ENCODE data around the gene TMEM151B. TPM values are rescaled to one million over a fixed set of nuclear protein-coding genes. Genes with fewer than 3 reads are reported as not detected.

The TMEM151B gene
- total RNA-seq (2014; rRNA removed; shearing (Covaris generic)), result not detected in 2 replicates

DNA sequence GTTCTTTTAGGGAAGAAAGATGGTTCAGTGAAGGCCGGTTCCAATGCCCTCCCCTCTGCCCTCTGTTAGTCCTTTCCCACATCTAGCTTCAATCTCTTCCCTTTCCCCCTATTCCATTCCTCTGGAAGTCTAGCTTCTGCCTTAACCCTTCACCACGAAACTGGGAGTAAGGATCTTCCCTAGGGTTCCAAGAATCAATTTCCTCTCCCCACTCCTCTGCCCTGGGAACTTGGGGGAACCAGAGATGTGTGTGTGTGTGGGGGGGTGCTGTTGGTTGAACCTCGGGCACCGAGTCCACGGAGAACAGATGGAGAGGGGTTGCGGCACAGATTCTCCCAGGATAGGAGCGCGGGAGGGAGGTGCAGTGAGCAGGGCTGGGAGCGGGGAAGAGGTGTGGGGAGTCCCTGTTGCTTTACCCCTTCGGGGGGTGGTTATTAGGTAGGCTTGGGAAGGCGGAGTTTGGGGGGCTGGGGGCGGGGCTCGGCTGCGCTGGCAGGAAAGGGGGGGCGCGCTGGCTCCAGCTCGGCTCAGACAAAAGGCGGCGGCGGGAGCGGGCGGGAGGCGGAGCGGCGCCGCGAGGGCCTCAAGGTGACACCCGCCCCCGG lies at the start of gene TMEM151B:
TMEM151B (plus strand) TSS at position 530 of the 605 bp plus-strand sequence. CDS start 293 bp downstream, outside the sequence.
- Histone ChIP-seq H3K27ac (no peak within 1 kb of the TSS), H3K4me1 (replicated peaks) (no peaks in the 10 kb centered on the region; the same call in 1 of the 2 replicates), H3K27me3 (replicated peaks) (peaks cover 25% of the 10 kb centered on the region), H3K4me3 (no peak within 1 kb of the TSS; the same call in 1 of the 2 replicates), H3K9me3 (replicated peaks) (no peaks in the 10 kb centered on the region), H3K36me3 (no peaks in the 10 kb centered on the region)
- no peak for DNase-seq (ENCODE audit: low read depth in 1 of 2, low spot score in 2 of 2)

DNA sequence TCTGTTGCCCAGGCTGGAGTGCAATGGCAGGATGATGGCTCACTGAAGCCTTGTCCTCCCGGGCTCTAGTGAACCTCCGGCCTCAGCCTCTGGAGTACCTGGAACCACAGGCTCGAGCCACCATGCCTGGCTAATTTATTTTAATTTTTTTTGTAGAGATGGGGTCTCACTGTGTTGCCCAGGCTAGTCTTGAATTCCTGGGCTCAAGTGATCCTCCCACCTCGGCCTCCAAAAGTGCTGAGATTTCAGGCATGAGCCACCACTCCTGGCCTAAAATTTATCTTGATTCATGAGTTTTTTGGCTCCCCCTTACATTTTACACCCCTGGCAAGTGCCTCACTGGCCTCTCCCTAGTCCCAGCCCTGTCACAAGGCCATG lies 49.3 kb upstream of the TMEM151B start:
- DNase-seq (ENCODE audit: low read depth in 1 of 2, low spot score in 2 of 2), result no peak
- H3K9me3 ChIP-seq (replicated peaks), result 0 out of 2 replicates have a peak, but pooled peaks cover 2% of the 10 kb centered on the region
- H3K4me3 ChIP-seq, result no peak overlapping the region
- no peaks in the 10 kb centered on the region for H3K36me3 ChIP-seq
- H3K27me3 ChIP-seq (replicated peaks), result no peaks in the 10 kb centered on the region
- no peak overlapping the region for H3K27ac ChIP-seq
- H3K4me1 ChIP-seq (replicated peaks), result peaks cover 59% of the 10 kb centered on the region

DNA sequence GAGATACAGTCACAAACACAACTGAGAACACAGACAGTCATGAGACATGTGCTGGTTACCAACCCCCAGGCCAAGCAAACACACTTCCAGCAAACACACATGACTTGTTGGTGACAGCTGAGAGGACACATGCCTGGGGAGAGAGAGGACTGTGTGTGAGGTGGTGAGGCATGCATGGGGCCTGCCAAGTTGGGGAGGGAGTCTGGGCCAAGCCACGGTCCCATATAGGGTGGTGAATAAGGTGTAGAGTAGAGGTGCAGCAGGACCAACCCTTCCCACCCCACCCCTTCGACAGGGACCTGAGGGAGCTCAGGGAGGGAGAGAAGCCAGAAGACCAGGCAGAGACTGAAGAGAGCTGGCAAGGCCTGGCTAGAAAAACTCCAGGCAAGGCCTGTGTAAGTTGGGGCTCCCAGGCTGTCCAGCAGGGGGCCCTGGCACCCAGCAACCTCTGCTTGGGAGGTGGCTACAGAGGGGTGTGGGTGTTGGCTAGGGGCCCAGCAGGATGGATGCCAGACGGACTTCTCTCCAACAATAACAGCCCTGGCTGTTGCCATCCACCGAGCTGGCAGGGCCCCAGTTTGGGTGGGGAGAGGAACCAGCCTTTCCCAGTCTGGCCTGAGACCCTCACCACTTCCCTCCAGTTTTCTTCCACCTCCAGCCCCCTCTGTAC lies 48.8 kb upstream of the TMEM151B start:
- Histone ChIP-seq H3K4me1 (replicated peaks) (peaks cover 59% of the 10 kb centered on the region), H3K27ac (no peak overlapping the region), H3K4me3 (no peak overlapping the region), H3K9me3 (replicated peaks) (0 out of 2 replicates have a peak, but pooled peaks cover 2% of the 10 kb centered on the region), H3K27me3 (replicated peaks) (no peaks in the 10 kb centered on the region), H3K36me3 (no peaks in the 10 kb centered on the region)
- DNase-seq (ENCODE audit: low read depth in 1 of 2, low spot score in 2 of 2), result peak; percentile 68 to 91

DNA sequence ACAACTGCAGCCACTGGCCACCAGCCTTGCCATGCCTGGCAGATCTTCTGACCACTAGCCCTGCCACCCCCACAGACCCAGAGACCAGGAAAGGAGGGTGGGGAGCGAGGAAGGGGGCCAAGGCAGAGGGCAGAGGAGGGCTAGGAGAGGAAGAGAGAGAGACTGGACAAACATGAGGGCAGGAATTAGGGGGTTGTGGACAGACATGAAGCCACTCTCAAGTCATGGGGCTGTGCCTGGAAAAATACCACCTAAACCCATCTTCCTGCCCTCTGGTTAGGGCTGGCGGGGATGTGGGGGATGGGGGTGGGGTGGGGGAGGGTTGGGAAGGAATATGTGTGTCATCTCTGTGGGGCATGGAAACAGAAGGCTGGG lies 48.3 kb upstream of the TMEM151B start:
- H3K4me1 ChIP-seq (replicated peaks), result peaks cover 57% of the 10 kb centered on the region
- DNase-seq (ENCODE audit: low read depth in 1 of 2, low spot score in 2 of 2), result no peak
- H3K9me3 ChIP-seq (replicated peaks), result 0 out of 2 replicates have a peak, but pooled peaks cover 2% of the 10 kb centered on the region
- H3K27me3 ChIP-seq (replicated peaks), result no peaks in the 10 kb centered on the region
- no peaks in the 10 kb centered on the region for H3K36me3 ChIP-seq
- no peak overlapping the region for H3K27ac ChIP-seq
- H3K4me3 ChIP-seq, result no peak overlapping the region

DNA sequence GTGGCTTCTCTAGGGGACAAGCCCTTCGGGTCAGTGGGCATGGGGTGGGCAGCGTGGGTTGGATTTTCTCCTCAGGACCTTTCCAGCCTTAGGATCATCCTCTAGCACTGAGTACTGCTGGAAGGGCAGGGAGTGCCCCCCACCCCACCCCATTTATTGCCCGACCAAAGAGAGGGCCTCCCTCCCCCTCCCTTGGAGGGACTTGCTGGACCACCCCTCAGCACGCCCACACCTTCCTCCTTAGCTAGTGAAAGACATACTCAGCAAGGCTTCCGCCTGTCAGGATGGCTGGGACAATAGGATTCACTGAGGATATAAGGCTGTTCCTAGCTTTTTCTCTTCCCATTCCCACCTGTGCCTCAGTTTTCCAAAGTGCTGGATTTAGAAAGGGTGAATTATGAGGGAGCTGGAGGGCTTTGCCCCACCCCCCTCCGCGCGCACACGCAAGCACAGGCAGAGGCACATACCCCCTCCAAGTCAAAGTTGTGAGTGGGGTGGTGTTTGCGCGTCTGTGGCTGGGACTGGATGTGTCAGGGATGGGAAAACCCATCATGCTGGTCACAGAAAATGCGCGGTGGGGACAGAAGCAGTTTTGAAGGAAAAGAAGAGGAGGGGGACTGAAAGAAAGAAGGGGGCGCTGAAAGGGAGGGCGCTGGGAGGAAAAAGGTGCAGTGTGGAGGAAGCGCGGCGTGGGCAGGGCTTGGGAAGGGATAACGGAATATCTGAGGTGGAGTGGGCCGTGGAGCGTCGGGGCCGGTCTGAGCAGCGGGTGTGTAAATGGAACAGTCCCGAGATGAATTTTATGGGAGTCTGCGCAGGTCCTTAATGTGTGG lies 47.5 kb upstream of the TMEM151B start:
- Histone ChIP-seq H3K4me1 (replicated peaks) (peaks cover 50% of the 10 kb centered on the region), H3K4me3 (peak overlapping the region; percentile 50), H3K9me3 (replicated peaks) (0 out of 2 replicates have a peak, but pooled peaks cover 2% of the 10 kb centered on the region), H3K36me3 (no peaks in the 10 kb centered on the region), H3K27ac (no peak overlapping the region), H3K27me3 (replicated peaks) (no peaks in the 10 kb centered on the region)
- no peak for DNase-seq (ENCODE audit: low read depth in 1 of 2, low spot score in 2 of 2)

DNA sequence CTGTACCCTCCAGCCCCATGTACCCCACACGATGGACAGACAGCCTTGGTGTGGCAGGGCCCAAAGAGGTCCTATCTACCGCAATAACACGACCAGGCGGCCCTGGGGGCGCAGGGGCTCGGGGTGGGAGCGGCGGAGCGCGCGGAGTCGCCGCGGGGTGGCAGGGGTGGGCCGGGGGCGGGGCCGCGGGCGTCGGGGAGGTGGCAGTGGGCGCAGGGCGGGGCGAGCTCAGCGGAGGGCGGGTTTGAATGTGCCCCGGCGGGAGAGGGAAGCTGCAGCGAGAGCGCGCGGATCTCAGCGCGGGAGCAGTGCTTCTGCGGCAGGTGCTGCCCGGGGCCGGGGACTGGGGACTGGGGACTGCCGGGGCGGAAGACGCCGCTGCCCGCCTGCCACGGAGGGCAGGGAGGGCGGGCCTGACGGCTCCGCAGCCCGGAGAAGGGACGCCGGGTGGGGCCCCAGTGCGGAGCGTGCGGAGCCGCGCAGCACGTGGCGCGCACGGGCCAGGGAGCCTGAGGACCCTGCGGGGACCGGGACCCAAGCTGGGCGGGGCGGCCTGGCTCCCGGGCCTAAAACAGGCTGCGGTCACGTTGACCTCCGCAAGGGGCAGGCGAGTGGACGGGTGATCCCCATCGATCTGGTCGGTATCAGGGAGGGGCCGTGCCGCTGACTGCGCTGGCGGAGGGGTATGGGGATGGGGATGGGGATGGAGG lies 46.8 kb upstream of the TMEM151B start, which contains the start of gene SLC29A1:
SLC29A1 (plus strand) TSS at position 277 of the 710 bp plus-strand sequence. CDS start 3,719 bp downstream, outside the sequence.
- Histone ChIP-seq H3K4me1 (replicated peaks) (peaks cover 42% of the 10 kb centered on the region), H3K4me3 (peak within 1 kb of the TSS; percentile 50), H3K9me3 (replicated peaks) (0 out of 2 replicates have a peak, but pooled peaks cover 2% of the 10 kb centered on the region), H3K27me3 (replicated peaks) (no peaks in the 10 kb centered on the region), H3K27ac (no peak within 1 kb of the TSS), H3K36me3 (no peaks in the 10 kb centered on the region)
- peak in 1 of 2 experiments; percentile 77 for DNase-seq (ENCODE audit: low read depth in 1 of 2, low spot score in 2 of 2)

DNA sequence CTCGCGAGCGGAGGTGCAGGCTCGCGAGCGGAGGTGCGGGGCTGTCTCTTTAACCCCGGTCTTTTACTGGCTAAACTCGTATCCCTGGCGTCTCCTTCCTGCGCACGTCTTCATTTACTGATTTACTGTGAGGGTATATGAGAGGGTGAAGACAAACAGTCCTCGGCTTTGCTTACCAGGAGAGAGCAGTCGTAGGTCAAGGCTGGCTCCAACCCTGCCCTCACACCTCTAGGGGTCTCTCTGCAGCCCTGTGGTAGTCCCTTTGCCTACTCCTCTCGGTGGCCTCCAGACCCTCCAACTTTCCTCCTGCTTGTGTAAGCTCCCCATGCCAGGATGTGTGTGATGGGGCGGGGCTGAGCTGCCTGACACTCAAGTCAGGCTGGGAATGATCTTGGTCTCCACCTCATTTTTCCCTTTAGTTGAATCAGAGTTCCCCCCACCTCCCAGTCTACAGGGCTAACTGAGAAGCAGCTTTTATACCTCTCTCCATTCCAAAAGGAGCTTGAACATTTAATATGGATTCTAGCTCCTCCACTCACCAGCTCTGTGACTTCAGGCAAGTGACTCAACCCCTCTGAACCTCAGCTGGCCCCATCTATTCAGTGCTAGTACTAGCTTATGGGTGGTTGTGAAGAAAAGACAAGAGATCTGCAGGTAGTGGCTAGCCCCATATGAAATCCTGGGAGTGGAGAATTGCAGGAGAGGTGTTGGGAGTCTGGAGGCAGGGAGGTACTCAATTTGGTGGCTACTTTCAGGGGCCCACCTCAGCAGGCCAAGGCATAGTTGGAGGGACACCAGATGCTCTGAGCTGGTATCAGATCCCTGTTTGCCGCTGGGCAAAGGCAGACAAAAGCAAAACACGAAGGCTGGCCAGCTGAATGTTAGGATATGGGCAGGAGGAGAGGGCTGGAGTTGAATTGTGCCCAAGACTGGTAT lies 46.0 kb upstream of the TMEM151B start:
- H3K27me3 ChIP-seq (replicated peaks), result no peaks in the 10 kb centered on the region
- H3K9me3 ChIP-seq (replicated peaks), result 0 out of 2 replicates have a peak, but pooled peaks cover 2% of the 10 kb centered on the region
- no peaks in the 10 kb centered on the region for H3K36me3 ChIP-seq
- peak overlapping the region; percentile 50 for H3K4me3 ChIP-seq
- no peak overlapping the region for H3K27ac ChIP-seq
- peaks cover 34% of the 10 kb centered on the region for H3K4me1 ChIP-seq (replicated peaks)
- DNase-seq (ENCODE audit: low read depth in 1 of 2, low spot score in 2 of 2), result no peak

DNA sequence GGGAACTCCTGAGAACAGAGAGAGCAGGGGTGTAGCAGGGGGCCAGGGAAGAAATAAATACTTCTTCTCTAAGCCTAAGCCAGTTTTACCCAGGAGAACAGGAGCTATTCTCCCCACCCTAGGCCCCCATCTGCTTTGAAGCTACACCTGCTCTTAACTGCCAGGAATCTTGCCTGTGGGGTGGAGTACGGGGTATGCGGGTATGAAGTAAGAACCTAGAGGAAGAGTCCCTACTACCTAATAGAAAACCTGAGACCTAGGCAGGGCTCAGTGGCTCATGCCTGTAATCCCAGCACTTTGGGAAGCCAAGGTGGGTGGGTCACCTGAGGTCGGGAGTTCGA lies 45.3 kb upstream of the TMEM151B start:
- H3K4me3 ChIP-seq, result no peak overlapping the region
- no peaks in the 10 kb centered on the region for H3K36me3 ChIP-seq
- no peak for DNase-seq (ENCODE audit: low read depth in 1 of 2, low spot score in 2 of 2)
- H3K4me1 ChIP-seq (replicated peaks), result peaks cover 31% of the 10 kb centered on the region
- 0 out of 2 replicates have a peak, but pooled peaks cover 2% of the 10 kb centered on the region for H3K9me3 ChIP-seq (replicated peaks)
- no peak overlapping the region for H3K27ac ChIP-seq
- H3K27me3 ChIP-seq (replicated peaks), result no peaks in the 10 kb centered on the region

DNA sequence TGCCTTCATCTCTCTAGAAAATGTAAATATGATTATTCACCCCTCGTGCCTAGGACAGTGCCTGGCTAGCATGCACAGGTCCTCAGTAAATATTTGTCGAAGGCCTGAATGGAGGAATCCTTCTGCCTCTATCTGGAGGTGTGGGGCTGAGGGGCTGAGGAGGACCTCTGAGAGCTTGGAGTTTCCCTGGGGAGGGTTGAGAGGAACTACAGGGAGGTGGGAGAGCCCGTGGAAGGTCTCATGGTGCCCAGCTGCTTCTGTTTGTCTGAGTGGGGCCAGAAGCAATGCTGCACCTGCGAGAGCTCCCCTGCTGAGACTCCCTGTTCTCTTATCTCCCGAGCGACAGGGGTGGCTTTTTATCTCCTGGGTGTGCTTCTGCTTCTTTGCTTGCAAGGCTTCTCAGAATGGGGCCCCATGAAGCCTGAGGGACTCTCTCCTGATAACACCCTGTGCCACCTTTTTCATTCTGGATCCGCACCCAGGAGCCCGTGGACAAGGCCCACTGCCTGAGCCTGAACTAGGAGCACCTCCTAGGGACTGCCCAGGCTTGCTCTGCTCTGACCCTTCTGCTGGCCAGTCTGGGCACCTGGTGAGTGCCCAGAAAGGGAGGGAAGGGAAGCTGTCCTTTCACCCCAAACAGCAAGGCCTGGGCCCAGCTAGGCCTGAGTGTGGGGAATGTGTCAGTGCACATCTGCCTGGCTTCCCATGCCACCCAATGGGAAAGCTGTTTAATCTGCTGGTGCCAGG lies 44.5 kb upstream of the TMEM151B start:
- 0 out of 2 replicates have a peak, but pooled peaks cover 2% of the 10 kb centered on the region for H3K9me3 ChIP-seq (replicated peaks)
- DNase-seq (ENCODE audit: low read depth in 1 of 2, low spot score in 2 of 2), result no peak
- H3K27ac ChIP-seq, result no peak overlapping the region
- no peaks in the 10 kb centered on the region for H3K27me3 ChIP-seq (replicated peaks)
- no peaks in the 10 kb centered on the region for H3K36me3 ChIP-seq
- H3K4me3 ChIP-seq, result no peak overlapping the region
- peaks cover 31% of the 10 kb centered on the region for H3K4me1 ChIP-seq (replicated peaks)

DNA sequence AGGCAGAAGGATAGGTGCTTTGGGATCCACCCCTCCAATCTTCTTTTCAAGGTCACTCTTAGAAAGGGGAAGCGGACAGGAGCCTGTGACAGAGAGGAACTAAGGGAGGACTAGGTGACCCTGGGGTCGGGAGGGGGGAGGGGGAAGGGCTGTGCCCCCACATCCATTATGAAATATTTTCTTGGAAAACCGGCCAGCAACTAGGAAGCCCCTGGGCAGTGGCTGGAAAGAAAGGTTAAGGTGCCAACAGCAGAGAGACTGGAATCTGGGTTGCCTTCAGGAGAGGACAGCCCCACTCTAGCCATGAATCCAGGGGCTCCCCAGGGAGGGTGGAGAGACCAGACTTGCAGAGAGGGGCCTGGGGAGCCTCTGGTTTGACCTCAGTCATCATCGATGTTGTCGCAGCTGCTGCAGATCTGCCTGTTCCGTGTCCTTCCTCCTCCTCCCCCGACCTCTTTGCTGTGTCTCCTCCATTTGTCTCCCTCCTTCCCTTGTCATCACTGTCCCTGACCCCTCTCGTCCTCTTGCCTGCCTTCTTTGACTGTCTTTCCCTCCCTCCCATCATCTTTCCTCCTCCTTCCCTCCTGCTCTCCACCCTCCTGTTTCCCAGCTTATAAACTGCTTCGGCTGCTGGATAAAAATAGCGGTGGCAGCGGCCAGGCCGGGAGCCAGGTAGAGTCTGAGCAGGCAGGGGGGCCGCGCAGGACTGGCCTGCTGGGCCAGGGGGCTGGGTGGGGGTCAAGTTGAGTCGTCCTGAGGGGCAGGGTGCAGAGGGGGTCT lies 43.7 kb upstream of the TMEM151B start:
- H3K9me3 ChIP-seq (replicated peaks), result 0 out of 2 replicates have a peak, but pooled peaks cover 2% of the 10 kb centered on the region
- H3K4me1 ChIP-seq (replicated peaks), result peaks cover 25% of the 10 kb centered on the region
- no peaks in the 10 kb centered on the region for H3K36me3 ChIP-seq
- no peak overlapping the region for H3K27ac ChIP-seq
- H3K4me3 ChIP-seq, result no peak overlapping the region
- no peaks in the 10 kb centered on the region for H3K27me3 ChIP-seq (replicated peaks)
- no peak for DNase-seq (ENCODE audit: low read depth in 1 of 2, low spot score in 2 of 2)

DNA sequence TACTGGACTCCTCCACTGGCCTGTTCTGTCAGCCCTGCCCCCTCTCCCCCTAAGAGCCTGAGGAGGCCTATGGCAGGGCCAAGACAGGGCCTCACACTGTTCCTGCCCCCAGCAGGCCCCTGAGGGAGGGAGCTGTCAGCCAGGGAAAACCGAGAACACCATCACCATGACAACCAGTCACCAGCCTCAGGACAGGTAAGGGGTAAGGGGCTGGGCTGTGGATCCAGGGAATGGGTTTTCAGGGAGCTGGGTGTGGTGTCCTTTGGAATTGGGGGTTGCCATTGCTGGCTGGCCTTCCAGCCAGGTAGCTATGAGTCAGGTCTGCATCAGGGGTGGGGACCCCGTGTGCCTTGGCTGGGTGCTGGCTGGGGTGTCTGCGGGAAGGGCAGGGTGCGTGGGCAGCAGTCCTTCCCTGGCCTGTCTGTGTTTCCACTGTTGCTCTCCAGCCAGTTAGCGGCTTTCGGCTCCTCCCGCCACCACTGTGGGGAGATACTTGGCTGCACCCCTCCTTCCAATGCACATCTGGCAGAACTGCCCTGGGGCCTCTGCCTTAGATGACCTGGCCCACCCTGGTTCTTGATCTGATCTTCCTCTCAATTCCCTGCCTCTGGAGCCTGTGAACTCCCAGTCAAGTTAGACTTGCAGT lies 43.0 kb upstream of the TMEM151B start:
- Histone ChIP-seq H3K4me1 (replicated peaks) (peaks cover 19% of the 10 kb centered on the region), H3K9me3 (replicated peaks) (0 out of 2 replicates have a peak, but pooled peaks cover 2% of the 10 kb centered on the region), H3K36me3 (0 out of 2 replicates have a peak, but pooled peaks cover 5% of the 10 kb centered on the region), H3K27ac (no peak overlapping the region), H3K27me3 (replicated peaks) (no peaks in the 10 kb centered on the region), H3K4me3 (no peak overlapping the region)
- no peak for DNase-seq (ENCODE audit: low read depth in 1 of 2, low spot score in 2 of 2)

Measured in SJSA1 (cell line).